Glutamatergic neuron (in vitro differentiated cells): ENCODE data around the gene RGS14. TPM values are rescaled to one million over a fixed set of nuclear protein-coding genes. Genes with fewer than 3 reads are reported as not detected.

Experiments used
- DNase-seq: peaks from one replicate; pipeline ENCODE4 v3.0.0; 2022
- H3K27ac Mint-ChIP-seq: one replicate; pipeline ENCODE4 v1.8.0; 2020; ENCODE audit warnings: mild to moderate bottlenecking, mixed read lengths, inconsistent platforms; ENCODE audit not compliant: unreplicated experiment
- H3K27me3 Mint-ChIP-seq: one replicate; pipeline ENCODE4 v1.8.0; 2020; ENCODE audit warnings: mild to moderate bottlenecking, moderate library complexity, mixed read lengths, inconsistent platforms; ENCODE audit not compliant: unreplicated experiment
- H3K36me3 Mint-ChIP-seq: one replicate; pipeline ENCODE4 v1.8.0; 2020; ENCODE audit warnings: mild to moderate bottlenecking, mixed read lengths, inconsistent platforms; ENCODE audit not compliant: unreplicated experiment
- H3K4me1 Mint-ChIP-seq: one replicate; pipeline ENCODE4 v1.8.0; 2020; ENCODE audit warnings: mild to moderate bottlenecking, low read depth, mixed read lengths, inconsistent platforms; ENCODE audit not compliant: unreplicated experiment
- H3K4me3 Mint-ChIP-seq: one replicate; pipeline ENCODE4 v1.8.0; 2020; ENCODE audit warnings: mild to moderate bottlenecking, mixed read lengths, inconsistent platforms; ENCODE audit not compliant: unreplicated experiment
- H3K9me3 Mint-ChIP-seq: one replicate; pipeline ENCODE4 v1.8.0; 2020; ENCODE audit warnings: mild to moderate bottlenecking, moderate library complexity, mixed read lengths, inconsistent platforms; ENCODE audit not compliant: unreplicated experiment
- CTCF ChIP-seq: fragments of 200-600 bp; sonication (generic); IDR thresholded peaks from one replicate; pipeline ENCODE4 v1.5.0; 2021; ENCODE audit not compliant: partially characterized antibody, unreplicated experiment
- long read RNA-seq: library from polyadenylated mRNA; unstranded; transcript quantifications from one replicate; pipeline ENCODE4 v2.0.0, GENCODE V29; 2020; ENCODE audit not compliant: unreplicated experiment
- total RNA-seq: library from RNA; stranded (reverse); fragmentation: NEBNext Ultra II Directional; extraction: Animal tissue kit (Norgen Biotek cat#: 25700); gene quantifications from one replicate; pipeline ENCODE4 v1.2.1, GENCODE V29; 2021; ENCODE audit not compliant: unreplicated experiment

RGS14 gene
- total RNA-seq: 15.9 TPM
- long read RNA-seq, partial matches to known transcripts: 2 of 5 reads
- long read RNA-seq, other reads (novel, unspliced or antisense): 1 of 5 reads

GRCh38 chr5:177357459-177358351, at the start of gene RGS14:
Gene RGS14 (plus strand): TSS chr5:177357924. CDS start chr5:177358025, 101 bp downstream.
- no peak for DNase-seq
- no peak within 1 kb of the TSS for H3K4me3 Mint-ChIP-seq
- H3K27ac Mint-ChIP-seq: peak within 1 kb of the TSS; percentile 50
- peaks cover 4% of the 10 kb centered on the region for H3K9me3 Mint-ChIP-seq
- H3K4me1 Mint-ChIP-seq: peaks cover 1% of the 10 kb centered on the region
- peaks cover 2% of the 10 kb centered on the region for H3K27me3 Mint-ChIP-seq
- no peak for TF ChIP-seq CTCF
- H3K36me3 Mint-ChIP-seq: no peaks in the 10 kb centered on the region

- Mint-ChIP-seq H3K4me1 (peaks cover 18% of the 10 kb centered on the region), H3K4me3 (peak overlapping the region; percentile 13), H3K9me3 (peaks cover 5% of the 10 kb centered on the region), H3K27me3 (peaks cover 15% of the 10 kb centered on the region), H3K27ac (peak overlapping the region; percentile 12), H3K36me3 (no peaks in the 10 kb centered on the region)
- no peak for DNase-seq
- TF ChIP-seq CTCF: no peak
Measured at GRCh38 chr5:177308740-177309139, 49.0 kb upstream of the RGS14 start.

GRCh38 chr5:177309351-177310191, 48.2 kb upstream of the RGS14 start:
- peaks cover 12% of the 10 kb centered on the region for H3K27me3 Mint-ChIP-seq
- TF ChIP-seq CTCF: peak; percentile 85
- peaks cover 5% of the 10 kb centered on the region for H3K9me3 Mint-ChIP-seq
- peak overlapping the region; percentile 67 for H3K27ac Mint-ChIP-seq
- H3K4me3 Mint-ChIP-seq: peak overlapping the region; percentile 38
- peaks cover 15% of the 10 kb centered on the region for H3K4me1 Mint-ChIP-seq
- H3K36me3 Mint-ChIP-seq: no peaks in the 10 kb centered on the region
- peak; percentile 82 for DNase-seq

GRCh38 chr5:177310332-177310731, 47.4 kb upstream of the RGS14 start:
- Mint-ChIP-seq H3K4me1 (peaks cover 9% of the 10 kb centered on the region), H3K27me3 (peaks cover 8% of the 10 kb centered on the region), H3K4me3 (peak overlapping the region; percentile 88), H3K9me3 (peaks cover 5% of the 10 kb centered on the region), H3K36me3 (no peaks in the 10 kb centered on the region), H3K27ac (no peak overlapping the region)
- DNase-seq: no peak
- TF ChIP-seq CTCF: no peak
